GM23338 (cell line): Measurements from ENCODE around the gene TRAPPC12. TPM values are rescaled to one million over a fixed set of nuclear protein-coding genes. Genes with fewer than 3 reads are reported as not detected.
"Not testable (repeated sequence)": the region's sequence is repeated elsewhere in the genome, so short reads cannot be mapped to it uniquely, and the experiment has no call there.

Experiments used
- ATAC-seq: fragments of 200-7000 bp; cut with Tn5 transposase; 3 replicates; pipeline ENCODE4 v1.9.1; 2020
- DNase-seq: peaks from one replicate; pipeline ENCODE4 v3.0.0-alpha.2; 2015; ENCODE audit warnings: low spot score
- H2AFZ ChIP-seq: fragments of 200-600 bp; sonication (generic); 2 replicates; pipeline ENCODE4 v1.8.0; 2016; ENCODE audit warnings: antibody characterized with exemption, mild to moderate bottlenecking, moderate library complexity
- H3F3A ChIP-seq: fragments of 200-600 bp; sonication (generic); replicated peaks from 2 replicates; pipeline ENCODE4 v1.8.0; 2017; ENCODE audit warnings: antibody characterized with exemption, mixed run types, low read depth
- H3K27ac ChIP-seq: fragments of 200-600 bp; sonication (generic); 2 replicates; pipeline ENCODE4 v1.6.1; 2016; ENCODE audit warnings: low read depth
- H3K27me3 ChIP-seq: fragments of 200-600 bp; sonication (generic); 2 replicates; pipeline ENCODE4 v1.8.0; 2016; ENCODE audit warnings: mild to moderate bottlenecking, mixed run types, moderate library complexity; ENCODE audit not compliant: insufficient read depth
- H3K36me3 ChIP-seq: fragments of 200-600 bp; sonication (generic); 2 replicates; pipeline ENCODE4 v1.8.0; 2016; ENCODE audit warnings: mild to moderate bottlenecking; ENCODE audit not compliant: insufficient read depth
- H3K4me1 ChIP-seq: fragments of 200-600 bp; sonication (generic); 2 replicates; pipeline ENCODE4 v1.8.0; 2016; ENCODE audit warnings: mild to moderate bottlenecking, moderate library complexity; ENCODE audit not compliant: insufficient read depth
- H3K4me2 ChIP-seq: fragments of 200-600 bp; sonication (generic); 2 replicates; pipeline ENCODE4 v1.7.1; 2017; ENCODE audit warnings: mixed run types
- H3K4me3 ChIP-seq: fragments of 200-600 bp; sonication (generic); 2 replicates; pipeline ENCODE4 v1.6.1; 2016; ENCODE audit warnings: mixed run types
- H3K79me2 ChIP-seq: fragments of 200-600 bp; sonication (generic); replicated peaks from 2 replicates; pipeline ENCODE4 v1.8.0; 2017; ENCODE audit warnings: mild to moderate bottlenecking; ENCODE audit not compliant: insufficient read depth
- H3K9me2 ChIP-seq: fragments of 200-600 bp; sonication (generic); 2 replicates; pipeline ENCODE4 v1.8.0; 2017; ENCODE audit not compliant: insufficient read depth
- H4K20me1 ChIP-seq: fragments of 200-600 bp; sonication (generic); replicated peaks from 2 replicates; pipeline ENCODE4 v1.8.0; 2017; ENCODE audit warnings: mild to moderate bottlenecking; ENCODE audit not compliant: insufficient read depth
- H3K27ac Mint-ChIP-seq: 2 replicates; pipeline ENCODE4 v1.8.0; 2020; ENCODE audit warnings: inconsistent platforms, mild to moderate bottlenecking, moderate library complexity, mixed read lengths
- H3K27me3 Mint-ChIP-seq: 3 replicates; pipeline ENCODE4 v1.8.0; 2022; ENCODE audit warnings: low read depth, mild to moderate bottlenecking, moderate library complexity, mixed read lengths, inconsistent platforms; ENCODE audit not compliant: insufficient read depth, poor library complexity
- H3K36me3 Mint-ChIP-seq: 3 replicates; pipeline ENCODE4 v1.8.0; 2021; ENCODE audit warnings: low read depth, mild to moderate bottlenecking, inconsistent platforms, moderate library complexity, mixed read lengths
- H3K4me1 Mint-ChIP-seq: 3 replicates; pipeline ENCODE4 v1.8.0; 2020; ENCODE audit warnings: mild to moderate bottlenecking, inconsistent platforms, mixed read lengths
- H3K4me3 Mint-ChIP-seq: 3 replicates; pipeline ENCODE4 v1.8.0; 2021; ENCODE audit warnings: moderate library complexity, mild to moderate bottlenecking, inconsistent platforms, mixed read lengths
- H3K9me3 Mint-ChIP-seq: 3 replicates; pipeline ENCODE4 v1.8.0; 2020; ENCODE audit warnings: moderate library complexity, mild to moderate bottlenecking, inconsistent platforms, mixed read lengths
- CREB1 ChIP-seq: fragments of 250-450 bp; sonication (Bioruptor Pico); IDR thresholded peaks from 2 replicates; pipeline ENCODE4 v1.5.0; 2020; ENCODE audit warnings: low read depth, mild to moderate bottlenecking, moderate library complexity
- ETS1 ChIP-seq: IDR thresholded peaks from 2 replicates; pipeline ENCODE4 v1.6.1; 2016; ENCODE audit warnings: antibody characterized with exemption
- EZH2phosphoT487 ChIP-seq: fragments of 200-600 bp; sonication (generic); IDR thresholded peaks from one replicate; pipeline ENCODE4 v1.8.1; 2018; ENCODE audit warnings: antibody characterized with exemption; ENCODE audit not compliant: unreplicated experiment
- JUNB ChIP-seq: IDR thresholded peaks from one replicate; pipeline ENCODE4 v1.6.1; 2016; ENCODE audit warnings: antibody characterized with exemption; ENCODE audit not compliant: unreplicated experiment
- NANOG ChIP-seq: IDR thresholded peaks from 2 replicates; pipeline ENCODE4 v1.6.1; 2016; ENCODE audit warnings: antibody characterized with exemption, borderline replicate concordance
- REST ChIP-seq: IDR thresholded peaks from one replicate; pipeline ENCODE4 v1.6.1; 2018; ENCODE audit warnings: antibody characterized with exemption; ENCODE audit not compliant: unreplicated experiment
- STAT1 ChIP-seq: IDR thresholded peaks from one replicate; pipeline ENCODE4 v1.6.1; 2016; ENCODE audit warnings: antibody characterized with exemption; ENCODE audit not compliant: unreplicated experiment
- ZNF331 ChIP-seq: fragments of 250-450 bp; sonication (Bioruptor Pico); IDR thresholded peaks from 2 replicates; pipeline ENCODE4 v1.5.0; 2020; ENCODE audit warnings: low read depth, mild to moderate bottlenecking, moderate library complexity
- polyA plus RNA-seq: library from polyadenylated mRNA; unstranded; fragments of >200 nt; fragmentation: Nextera tagmentation; extraction: Ambion mirVana; gene quantifications from 2 replicates; pipeline ENCODE4 v1.2.1, GENCODE V29; 2016
- total RNA-seq: library from RNA; depleted of rRNA; stranded (reverse); fragments of >200 nt; shearing (Covaris generic); gene quantifications from 2 replicates; pipeline ENCODE4 v1.2.3, GENCODE V29; 2014
- TF ChIP-seq, protein P1 (sequence below), 2 experiments: fragments of 200-600 bp in 1 of 2; sonication (generic) in 1 of 2; conservative IDR thresholded peaks; 2 replicates each; pipeline versions ENCODE4 v1.5.1 to v1.6.1; 2016 to 2017; ENCODE audit warnings: antibody characterized with exemption in 2 of 2, low read depth in 2 of 2, mild to moderate bottlenecking in 2 of 2, moderate library complexity in 1 of 2

Gene TRAPPC12
- total and polyA plus RNA-seq, 2 experiments from 2014 or later: 48.9 to 57.7 TPM

DNA sequence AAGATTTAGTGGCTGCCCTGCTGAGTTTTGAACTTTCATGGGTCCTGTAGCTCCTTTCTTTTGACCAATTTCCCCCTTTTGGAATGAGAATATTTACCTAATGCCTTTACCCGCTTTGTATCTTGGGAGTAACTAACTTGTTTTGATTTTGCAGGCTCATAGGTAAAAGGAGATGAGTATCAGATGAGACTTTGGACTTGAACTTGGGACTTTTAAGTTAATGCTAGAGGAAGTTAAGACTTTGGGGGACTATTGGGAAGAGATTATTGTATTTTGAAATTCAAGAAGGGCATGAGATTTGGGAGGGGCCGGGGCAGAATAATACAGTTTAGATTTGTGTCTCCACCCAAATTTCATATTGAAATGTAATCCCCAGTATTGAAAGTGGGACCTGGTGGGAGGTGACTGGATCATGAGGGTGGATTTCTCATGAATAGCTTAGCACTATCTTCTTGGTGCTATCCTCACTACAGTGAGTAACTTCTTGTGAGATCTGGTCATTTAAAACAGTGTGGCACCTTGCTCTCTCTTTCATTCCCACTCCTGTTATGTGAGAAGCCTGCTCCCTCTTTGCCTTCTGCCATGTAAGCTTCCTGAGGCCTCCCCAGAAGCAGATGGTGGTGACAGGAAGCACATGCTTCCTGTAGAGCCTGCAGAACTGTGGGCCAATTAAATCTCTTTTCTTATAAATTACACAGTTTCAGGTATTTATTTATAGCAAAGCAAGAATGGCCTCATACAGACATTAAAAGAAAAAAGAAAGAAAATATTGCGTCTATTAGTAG, 133.7 kb downstream of the TRAPPC12 start (continued):
- no peak for TF ChIP-seq REST
- no peak for TF ChIP-seq JUNB

GRCh38 chr2:3515438-3515837, 135.9 kb downstream of the TRAPPC12 start:
- not testable (repeated sequence) for H3K4me1 ChIP-seq, H3K4me3 Mint-ChIP-seq, H3K9me2 ChIP-seq, H3F3A ChIP-seq, H3K27ac ChIP-seq, H3K4me3 ChIP-seq, H2AFZ ChIP-seq, DNase-seq, H3K36me3 ChIP-seq, H3K4me2 ChIP-seq, H3K27me3 ChIP-seq, H4K20me1 ChIP-seq, ATAC-seq, H3K27ac Mint-ChIP-seq
- Mint-ChIP-seq H3K36me3 (peaks cover 49% of the 10 kb centered on the region), H3K4me1 (peaks cover 16% of the 10 kb centered on the region), H3K9me3 (peaks cover 10% of the 10 kb centered on the region; the same call in 2 of the 3 replicates), H3K27me3 (peaks cover 13% of the 10 kb centered on the region)
- H3K79me2 ChIP-seq: peaks cover 23% of the 10 kb centered on the region

GRCh38 chr2:3516831-3517230, 137.3 kb downstream of the TRAPPC12 start:
- H2AFZ ChIP-seq: no peak overlapping the region

More at GRCh38 chr2:3516831-3517230, 137.3 kb downstream of the TRAPPC12 start:
- H3K36me3 ChIP-seq: no peaks in the 10 kb centered on the region
- Mint-ChIP-seq H3K4me3 (no peak overlapping the region), H3K4me1 (peaks cover 23% of the 10 kb centered on the region), H3K9me3 (peaks cover 10% of the 10 kb centered on the region; the same call in 2 of the 3 replicates), H3K27ac (no peak overlapping the region), H3K36me3 (peaks cover 36% of the 10 kb centered on the region), H3K27me3 (peaks cover 18% of the 10 kb centered on the region)
- no peaks in the 10 kb centered on the region for H4K20me1 ChIP-seq
- ATAC-seq (no peak), DNase-seq (no peak)
- H3K4me1 ChIP-seq: peaks cover 6% of the 10 kb centered on the region; the same call in 1 of the 2 replicates
- H3K9me2 ChIP-seq: no peaks in the 10 kb centered on the region
- TF ChIP-seq JUNB (no peak), ETS1 (no peak), REST (no peak), CREB1 (CRISPR knock-in tag) (no peak), ZNF331 (no peak), NANOG (no peak), STAT1 (no peak), EZH2phosphoT487 (no peak)
- TF ChIP-seq, protein P1, sequence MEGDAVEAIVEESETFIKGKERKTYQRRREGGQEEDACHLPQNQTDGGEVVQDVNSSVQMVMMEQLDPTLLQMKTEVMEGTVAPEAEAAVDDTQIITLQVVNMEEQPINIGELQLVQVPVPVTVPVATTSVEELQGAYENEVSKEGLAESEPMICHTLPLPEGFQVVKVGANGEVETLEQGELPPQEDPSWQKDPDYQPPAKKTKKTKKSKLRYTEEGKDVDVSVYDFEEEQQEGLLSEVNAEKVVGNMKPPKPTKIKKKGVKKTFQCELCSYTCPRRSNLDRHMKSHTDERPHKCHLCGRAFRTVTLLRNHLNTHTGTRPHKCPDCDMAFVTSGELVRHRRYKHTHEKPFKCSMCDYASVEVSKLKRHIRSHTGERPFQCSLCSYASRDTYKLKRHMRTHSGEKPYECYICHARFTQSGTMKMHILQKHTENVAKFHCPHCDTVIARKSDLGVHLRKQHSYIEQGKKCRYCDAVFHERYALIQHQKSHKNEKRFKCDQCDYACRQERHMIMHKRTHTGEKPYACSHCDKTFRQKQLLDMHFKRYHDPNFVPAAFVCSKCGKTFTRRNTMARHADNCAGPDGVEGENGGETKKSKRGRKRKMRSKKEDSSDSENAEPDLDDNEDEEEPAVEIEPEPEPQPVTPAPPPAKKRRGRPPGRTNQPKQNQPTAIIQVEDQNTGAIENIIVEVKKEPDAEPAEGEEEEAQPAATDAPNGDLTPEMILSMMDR (conservative IDR thresholded peaks at IDR 0.05; ENCODE audit: low read depth in 2 of 2): no peak
- peaks cover 23% of the 10 kb centered on the region for H3K79me2 ChIP-seq
- H3K27ac ChIP-seq: no peak overlapping the region
- 0 out of 2 replicates have a peak, but pooled peaks cover 8% of the 10 kb centered on the region for H3F3A ChIP-seq
- H3K27me3 ChIP-seq: 0 out of 2 replicates have a peak, but pooled peaks cover 5% of the 10 kb centered on the region
- H3K4me2 ChIP-seq: no peak overlapping the region
- H3K4me3 ChIP-seq: no peak overlapping the region
